Measurements from ENCODE around the gene LINGO3.

GRCh38 chr19:2353159-2353886, 45.4 kb upstream of the LINGO3 start:
- TF ChIP-seq CTCF (conservative IDR thresholded peaks at IDR 0.05; ENCODE audit: low read depth, low read length) (no peak), MAFK (IDR thresholded peaks at IDR 0.05; ENCODE audit: low read depth, low read length) (no peak), POLR2A (IDR thresholded peaks at IDR 0.05; ENCODE audit: low read depth, low read length) (no peak), CEBPB (IDR thresholded peaks at IDR 0.05; ENCODE audit: low read depth, low read length) (no peak), SMC3 (IDR thresholded peaks at IDR 0.05; ENCODE audit: low read depth, low read length) (no peak), CHD1 (IDR thresholded peaks at IDR 0.05; ENCODE audit: low read depth, low read length) (no peak), USF2 (IDR thresholded peaks at IDR 0.05; ENCODE audit: low read depth, low read length) (no peak), BHLHE40 (IDR thresholded peaks at IDR 0.05; ENCODE audit: low read depth, low read length) (no peak), MXI1 (IDR thresholded peaks at IDR 0.05; ENCODE audit: borderline replicate concordance, low read depth, low read length) (no peak)
